ENCODE measurements around the gene NKX6-1. TPM values are rescaled to one million over a fixed set of nuclear protein-coding genes. Genes with fewer than 3 reads are reported as not detected.

NKX6-1 gene
- total RNA-seq, 1 experiment from 2014 or later = 0.09 TPM

- Histone ChIP-seq H2BK20ac (ENCODE audit: low read depth, low read length, poor library complexity, severe bottlenecking) (no peak overlapping the region), H3K27me3 (ENCODE audit: insufficient read depth, low read length) (peaks cover 48% of the 10 kb centered on the region), H2BK120ac (ENCODE audit: low read depth, low read length, poor library complexity, severe bottlenecking) (no peak overlapping the region), H2AFZ (ENCODE audit: low read length) (no peak overlapping the region), H4K20me1 (ENCODE audit: control insufficient read depth, insufficient read depth, insufficient read length) (no peaks in the 10 kb centered on the region), H3K79me2 (ENCODE audit: insufficient read depth, low read length) (no peaks in the 10 kb centered on the region), H2BK12ac (ENCODE audit: insufficient read length, low read depth, low read length) (no peak overlapping the region), H3K18ac (ENCODE audit: insufficient read length, low read depth, low read length) (no peak overlapping the region), H3K14ac (ENCODE audit: insufficient read depth, low read length) (no peak overlapping the region), H3T11ph (ENCODE audit: low read length) (no peak overlapping the region), H3K27ac (ENCODE audit: insufficient read length, low read depth, low read length) (no peak overlapping the region), H3K79me1 (ENCODE audit: insufficient read depth, low read depth, low read length, poor library complexity, severe bottlenecking) (no peaks in the 10 kb centered on the region), H2BK5ac (ENCODE audit: insufficient read length, low read length) (no peak overlapping the region), H2AK5ac (ENCODE audit: insufficient read length, low read length) (no peak overlapping the region), H3K9ac (ENCODE audit: extremely low read depth, insufficient read length, low read length) (no peak overlapping the region), H3K4me2 (ENCODE audit: insufficient read depth, insufficient read length, low read length) (peak overlapping the region; percentile 45), H3K56ac (ENCODE audit: insufficient read length, low read depth, low read length) (no peak overlapping the region), H4K8ac (replicated peaks; ENCODE audit: insufficient read length, low read depth, low read length) (no peak overlapping the region), H4K5ac (ENCODE audit: insufficient read length, low read depth, low read length) (no peak overlapping the region), H2BK15ac (ENCODE audit: low read depth, low read length) (no peak overlapping the region), H3K23ac (ENCODE audit: insufficient read length, low read depth, low read length) (no peak overlapping the region), H4K91ac (ENCODE audit: insufficient read length, low read depth, low read length) (no peak overlapping the region), H3K9me3 (ENCODE audit: control insufficient read depth, low read depth, low read length) (no peaks in the 10 kb centered on the region), H3K23me2 (ENCODE audit: insufficient read length, low read depth, low read length, poor library complexity, severe bottlenecking) (peaks cover 3% of the 10 kb centered on the region), H3K4me1 (ENCODE audit: insufficient read depth, low read length) (peaks cover 5% of the 10 kb centered on the region), H3K4ac (ENCODE audit: low read depth, low read length) (no peak overlapping the region)
- TF ChIP-seq CTCF (conservative IDR thresholded peaks at IDR 0.05) = no peak; the same call in 1 of the 3 replicates
- whole genome bisulfite sequencing (ENCODE audit: extremely low coverage, insufficient read length, low lambda C conversion rate) = no CpG with 5 or more reads among the region's 6 CpGs
- Mint-ChIP-seq H3K4me3 (no peak overlapping the region), H3K4me1 (peaks cover 23 to 40% of the 10 kb centered on the region in 2 experiments), H3K9me3 (peaks cover 3 to 4% of the 10 kb centered on the region in 2 experiments; a peak in 2 of 5 replicates), H3K36me3 (ENCODE audit: insufficient read depth in 1 of 3, low read depth in 3 of 3) (0 out of 7 replicates have a peak, but pooled peaks cover 0 to 2% (median 0%) of the 10 kb centered on the region in 3 experiments), H3K27ac (no peak overlapping the region), H3K27me3 (ENCODE audit: low read depth) (peaks cover 79% of the 10 kb centered on the region)
- DNase-seq = peak; percentile 45
Observed at GRCh38 chr4:84479663-84480062, 19.4 kb downstream of the NKX6-1 start.
